Measurements from ENCODE around the gene FANCB.
A peak's percentile ranks its signal among the peaks of the same experiment; 100 is the strongest.

The FANCB gene

GRCh38 chrX:14872851-14873675 lies at the start of gene FANCB, which contains the start of gene MOSPD2:
Gene FANCB, minus strand, starts transcription at chrX:14873069. Its CDS starts 7,559 bp downstream, at chrX:14865510.
Gene MOSPD2, plus strand, starts transcription at chrX:14873421. Its CDS starts 108 bp downstream, at chrX:14873529.
- peak; percentile 75 to 91 for DNase-seq (ENCODE audit: low read depth in 2 of 2, low spot score in 1 of 2)

GRCh38 chrX:14922437-14922836 lies 49.6 kb upstream of the FANCB start:
- DNase-seq (ENCODE audit: low read depth in 2 of 2, low spot score in 1 of 2) = no peak

GRCh38 chrX:14920196-14920595 lies 47.3 kb upstream of the FANCB start:
- DNase-seq (ENCODE audit: low read depth in 2 of 2, low spot score in 1 of 2) = no peak

- no peak for DNase-seq (ENCODE audit: low read depth in 2 of 2, low spot score in 1 of 2)
Observed at GRCh38 chrX:14919407-14919806, 46.5 kb upstream of the FANCB start.

- DNase-seq (ENCODE audit: low read depth in 2 of 2, low spot score in 1 of 2) = no peak
Observed at GRCh38 chrX:14916017-14916674, 43.3 kb upstream of the FANCB start.

- DNase-seq (ENCODE audit: low read depth in 2 of 2, low spot score in 1 of 2) = no peak
Observed at GRCh38 chrX:14915596-14915995, 42.7 kb upstream of the FANCB start.

- no peak for DNase-seq (ENCODE audit: low read depth in 2 of 2, low spot score in 1 of 2)
Observed at GRCh38 chrX:14913241-14913640, 40.4 kb upstream of the FANCB start.

GRCh38 chrX:14903891-14904290 lies 31.0 kb upstream of the FANCB start:
- no peak for DNase-seq (ENCODE audit: low read depth in 2 of 2, low spot score in 1 of 2)

- no peak for DNase-seq (ENCODE audit: low read depth in 2 of 2, low spot score in 1 of 2)
Observed at GRCh38 chrX:14902537-14902936, 29.7 kb upstream of the FANCB start.

GRCh38 chrX:14899607-14900006 lies 26.7 kb upstream of the FANCB start:
- no peak for DNase-seq (ENCODE audit: low read depth in 2 of 2, low spot score in 1 of 2)

GRCh38 chrX:14897042-14897441 lies 24.2 kb upstream of the FANCB start:
- DNase-seq (ENCODE audit: low read depth in 2 of 2, low spot score in 1 of 2) = no peak

- no peak for DNase-seq (ENCODE audit: low read depth in 2 of 2, low spot score in 1 of 2)
Observed at GRCh38 chrX:14896273-14896672, 23.4 kb upstream of the FANCB start.

GRCh38 chrX:14886252-14886651 lies 13.4 kb upstream of the FANCB start:
- no peak for DNase-seq (ENCODE audit: low read depth in 2 of 2, low spot score in 1 of 2)

GRCh38 chrX:14884714-14885113 lies 11.8 kb upstream of the FANCB start:
- DNase-seq (ENCODE audit: low read depth in 2 of 2, low spot score in 1 of 2) = no peak

GRCh38 chrX:14883826-14884225 lies 11.0 kb upstream of the FANCB start:
- no peak for DNase-seq (ENCODE audit: low read depth in 2 of 2, low spot score in 1 of 2)

GRCh38 chrX:14875624-14876023 lies 2.8 kb upstream of the FANCB start:
- DNase-seq (ENCODE audit: low read depth in 2 of 2, low spot score in 1 of 2) = no peak

- no peak for DNase-seq (ENCODE audit: low read depth in 2 of 2, low spot score in 1 of 2)
Observed at GRCh38 chrX:14873676-14874049, 794 bp upstream of the FANCB start.

GRCh38 chrX:14872355-14872754 lies 514 bp downstream of the FANCB start:
- no peak for DNase-seq (ENCODE audit: low read depth in 2 of 2, low spot score in 1 of 2)

GRCh38 chrX:14871767-14872166 lies 1.1 kb downstream of the FANCB start:
- no peak for DNase-seq (ENCODE audit: low read depth in 2 of 2, low spot score in 1 of 2)

GRCh38 chrX:14865201-14865600 lies 7.7 kb downstream of the FANCB start:
- DNase-seq (ENCODE audit: low read depth in 2 of 2, low spot score in 1 of 2) = no peak

GRCh38 chrX:14864631-14865030 lies 8.2 kb downstream of the FANCB start:
- no peak for DNase-seq (ENCODE audit: low read depth in 2 of 2, low spot score in 1 of 2)

- no peak for DNase-seq (ENCODE audit: low read depth in 2 of 2, low spot score in 1 of 2)
Observed at GRCh38 chrX:14851526-14851925, 21.3 kb downstream of the FANCB start.

- no peak for DNase-seq (ENCODE audit: low read depth in 2 of 2, low spot score in 1 of 2)
Observed at GRCh38 chrX:14843666-14844065, 29.2 kb downstream of the FANCB start.

All from stimulated activated CD8-positive, alpha-beta memory T cell treated with anti-CD3 and anti-CD28 coated beads, Interleukin-4, amount 100 ng/mL, for 4 hours (primary cell).